HG02981 (cell line): ENCODE measurements around the gene PCDHA3.
"Not testable (repeated sequence)": the region's sequence is repeated elsewhere in the genome, so short reads cannot be mapped to it uniquely, and the experiment has no call there.

Experiments used
- ATAC-seq: cut with Tn5 transposase; IDR thresholded peaks from one replicate; pipeline ENCODE4 v1.9.1; 2021; ENCODE audit warnings: mild to moderate bottlenecking, moderate library complexity; ENCODE audit not compliant: unreplicated experiment

The PCDHA3 gene

GRCh38 chr5:140808889-140809291 is 8.0 kb downstream of the PCDHA3 start:
- no peak for ATAC-seq

GRCh38 chr5:140821375-140822280 is 20.8 kb downstream of the PCDHA3 start, which contains the start of gene PCDHA5:
Gene PCDHA5 (plus strand): TSS chr5:140821613.
- no peak for ATAC-seq

GRCh38 chr5:140822281-140822629 is 21.4 kb downstream of the PCDHA3 start:
- no peak for ATAC-seq

- not testable (repeated sequence) for ATAC-seq
Measured at GRCh38 chr5:140822969-140823368, 22.1 kb downstream of the PCDHA3 start.

GRCh38 chr5:140823475-140823874 is 22.6 kb downstream of the PCDHA3 start:
- no peak for ATAC-seq

GRCh38 chr5:140827704-140828361 is 27.0 kb downstream of the PCDHA3 start, which contains the start of gene PCDHA6:
Gene PCDHA6 (plus strand): TSS chr5:140827960. CDS start chr5:140828092, 132 bp downstream.
- ATAC-seq, result no peak

GRCh38 chr5:140828362-140828737 is 27.5 kb downstream of the PCDHA3 start:
- no peak for ATAC-seq

- ATAC-seq, result not testable (repeated sequence)
Measured at GRCh38 chr5:140829511-140830501, 28.9 kb downstream of the PCDHA3 start.

- no peak for ATAC-seq
Measured at GRCh38 chr5:140833993-140834392, 33.1 kb downstream of the PCDHA3 start, which contains the start of gene PCDHA7. Gene PCDHA7 (plus strand): TSS chr5:140834269. CDS start chr5:140834384, 115 bp downstream.

- ATAC-seq, result not testable (repeated sequence)
Measured at GRCh38 chr5:140834439-140835008, 33.7 kb downstream of the PCDHA3 start.

- no peak for ATAC-seq
Measured at GRCh38 chr5:140835622-140836510, 35.0 kb downstream of the PCDHA3 start.

GRCh38 chr5:140840978-140841962 is 40.4 kb downstream of the PCDHA3 start, which contains the start of gene PCDHA8:
Gene PCDHA8 (plus strand): TSS chr5:140841187. CDS start chr5:140841322, 135 bp downstream.
- ATAC-seq, result no peak

- ATAC-seq, result no peak
Measured at GRCh38 chr5:140842798-140843733, 42.2 kb downstream of the PCDHA3 start.

- not testable (repeated sequence) for ATAC-seq
Measured at GRCh38 chr5:140848139-140849102, 47.6 kb downstream of the PCDHA3 start, which contains the start of gene PCDHA9. Gene PCDHA9 (plus strand): TSS chr5:140848382. CDS start chr5:140848496, 114 bp downstream.

GRCh38 chr5:140849831-140850634 is 49.2 kb downstream of the PCDHA3 start:
- not testable (repeated sequence) for ATAC-seq
